ENCODE data around the gene CRK. TPM values are rescaled to one million over a fixed set of nuclear protein-coding genes. Genes with fewer than 3 reads are reported as not detected.

CRK gene
- total RNA-seq, 1 experiment from 2014 or later, result 72.3 TPM

DNA sequence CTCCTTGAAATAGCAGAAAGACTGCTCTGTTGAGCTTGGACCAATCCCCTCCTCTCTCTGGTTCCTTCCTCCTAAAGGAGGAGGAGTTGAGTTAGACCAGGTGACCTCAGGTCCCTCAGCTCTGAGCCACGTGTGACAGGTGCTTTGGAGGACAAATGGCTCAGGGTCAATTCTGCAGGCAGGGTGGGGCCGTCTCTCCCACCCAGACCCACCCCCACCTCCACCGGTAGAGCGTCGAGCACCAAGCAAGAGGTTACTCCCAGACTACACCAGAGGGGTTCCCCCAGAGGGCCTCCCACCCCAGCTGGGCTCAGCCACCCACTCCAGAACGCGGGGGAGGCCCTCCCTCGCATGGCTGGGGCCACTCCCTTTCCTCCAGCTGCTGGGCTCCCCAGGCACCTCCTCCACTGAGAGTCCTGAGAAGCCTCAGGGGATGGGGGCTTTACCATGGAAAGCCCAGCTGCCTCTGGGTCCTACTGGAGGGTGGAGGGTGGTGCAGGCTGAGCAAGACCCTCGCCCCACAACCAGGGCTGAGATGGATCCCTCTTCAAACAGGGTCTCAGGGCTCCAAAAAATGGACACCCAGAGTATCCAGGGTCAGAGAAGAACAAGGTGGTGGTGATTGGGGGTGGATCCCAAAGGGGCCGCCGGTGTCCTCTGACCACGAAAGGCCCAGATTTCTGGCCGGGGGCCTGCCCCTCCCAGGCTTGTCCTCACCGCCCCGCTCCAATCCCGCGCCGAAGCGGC is 28.8 kb upstream of the CRK start:
- H3K4me1 Mint-ChIP-seq (ENCODE audit: low read depth, unreplicated experiment), result peaks cover 9% of the 10 kb centered on the region
- TF ChIP-seq, protein P1, sequence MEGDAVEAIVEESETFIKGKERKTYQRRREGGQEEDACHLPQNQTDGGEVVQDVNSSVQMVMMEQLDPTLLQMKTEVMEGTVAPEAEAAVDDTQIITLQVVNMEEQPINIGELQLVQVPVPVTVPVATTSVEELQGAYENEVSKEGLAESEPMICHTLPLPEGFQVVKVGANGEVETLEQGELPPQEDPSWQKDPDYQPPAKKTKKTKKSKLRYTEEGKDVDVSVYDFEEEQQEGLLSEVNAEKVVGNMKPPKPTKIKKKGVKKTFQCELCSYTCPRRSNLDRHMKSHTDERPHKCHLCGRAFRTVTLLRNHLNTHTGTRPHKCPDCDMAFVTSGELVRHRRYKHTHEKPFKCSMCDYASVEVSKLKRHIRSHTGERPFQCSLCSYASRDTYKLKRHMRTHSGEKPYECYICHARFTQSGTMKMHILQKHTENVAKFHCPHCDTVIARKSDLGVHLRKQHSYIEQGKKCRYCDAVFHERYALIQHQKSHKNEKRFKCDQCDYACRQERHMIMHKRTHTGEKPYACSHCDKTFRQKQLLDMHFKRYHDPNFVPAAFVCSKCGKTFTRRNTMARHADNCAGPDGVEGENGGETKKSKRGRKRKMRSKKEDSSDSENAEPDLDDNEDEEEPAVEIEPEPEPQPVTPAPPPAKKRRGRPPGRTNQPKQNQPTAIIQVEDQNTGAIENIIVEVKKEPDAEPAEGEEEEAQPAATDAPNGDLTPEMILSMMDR (IDR thresholded peaks at IDR 0.05; ENCODE audit: insufficient read depth in 1 of 2, low read depth in 1 of 2, low read length in 1 of 2, severe bottlenecking in 1 of 2, unreplicated experiment in 1 of 2), result peak in 1 of 2 experiments; percentile 49
- intact Hi-C loops (cut with micrococcal nuclease; ENCODE audit: unreplicated experiment), result loop anchor here (2.0 kb wide), 1 partner anchor 28 kb away; the partner anchor contains the start of gene CRK
- no peaks in the 10 kb centered on the region for H3K27me3 Mint-ChIP-seq (ENCODE audit: insufficient read depth, unreplicated experiment)
- H3K36me3 Mint-ChIP-seq (ENCODE audit: insufficient read depth, unreplicated experiment), result peaks cover 67% of the 10 kb centered on the region
- peaks cover 17% of the 10 kb centered on the region for H3K4me1 ChIP-seq
- DNase-seq, result peak; percentile 85
- H3K36me3 ChIP-seq (ENCODE audit: control insufficient read depth, insufficient read depth, low read length), result peaks cover 6% of the 10 kb centered on the region; the same call in 1 of the 2 replicates
- H3K27me3 ChIP-seq (replicated peaks; ENCODE audit: control insufficient read depth, insufficient read depth, low read length), result no peaks in the 10 kb centered on the region
- CTCF ChIA-PET, result interaction anchor here (1.3 to 1.4 kb wide), 2 partner anchors 31 to 119 kb away, joined by 5 to 6 read pairs; no protein-coding TSS in a partner anchor
- H3K27ac Mint-ChIP-seq (ENCODE audit: unreplicated experiment), result peak overlapping the region; percentile 91
- H3K4me3 Mint-ChIP-seq (ENCODE audit: unreplicated experiment), result peak overlapping the region; percentile 83
- no TSS peak for BruUV-seq (replicated peaks)
- no peaks in the 10 kb centered on the region for H3K9me3 ChIP-seq
- POLR2A ChIA-PET, result interaction anchor here (0.5 to 0.9 kb wide), 5 partner anchors 28 to 233 kb away, joined by 4 to 10 read pairs (median 6); partner anchors contain the start of genes CRK, INPP5K and SLC43A2
- H3K9me3 Mint-ChIP-seq (ENCODE audit: unreplicated experiment), result no peaks in the 10 kb centered on the region
- H3K4me3 ChIP-seq (ENCODE audit: low read depth, low read length), result peak overlapping the region; percentile 77

DNA sequence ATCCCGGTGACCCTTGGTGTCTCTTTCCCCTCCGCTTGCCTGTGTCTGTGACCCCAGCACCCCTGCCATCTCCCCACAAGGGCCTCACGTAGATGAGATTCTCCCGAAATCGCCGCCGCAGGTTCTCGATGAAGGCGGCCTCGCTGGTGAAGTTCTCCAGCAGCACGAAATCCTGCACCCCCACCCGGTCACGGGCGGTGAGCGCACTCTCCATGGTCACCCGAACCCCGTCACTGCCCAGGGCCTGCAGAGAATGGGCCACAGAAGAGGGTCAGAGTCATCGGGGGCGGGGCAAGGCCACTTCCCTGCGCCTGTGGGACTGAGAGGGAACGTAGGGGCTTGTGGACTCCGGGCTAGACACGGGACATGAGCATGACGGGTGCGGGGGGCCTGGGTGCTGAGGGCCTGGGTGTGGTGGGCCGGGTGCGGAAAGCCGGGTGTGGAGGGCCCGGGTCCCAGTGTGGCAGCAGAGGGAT is 28.1 kb upstream of the CRK start:
- ChIA-PET CTCF (interaction anchor here (1.3 to 1.4 kb wide), 2 partner anchors 32 to 119 kb away, joined by 5 to 6 read pairs; no protein-coding TSS in a partner anchor), POLR2A (interaction anchor here (0.5 to 0.9 kb wide), 3 partner anchors 28 to 146 kb away, joined by 6 to 10 read pairs (median 9); partner anchors contain the start of genes CRK and INPP5K)
- Mint-ChIP-seq H3K36me3 (ENCODE audit: insufficient read depth, unreplicated experiment) (peaks cover 74% of the 10 kb centered on the region), H3K4me1 (ENCODE audit: low read depth, unreplicated experiment) (peaks cover 9% of the 10 kb centered on the region), H3K27ac (ENCODE audit: unreplicated experiment) (peak overlapping the region; percentile 91), H3K4me3 (ENCODE audit: unreplicated experiment) (peak overlapping the region; percentile 83), H3K9me3 (ENCODE audit: unreplicated experiment) (no peaks in the 10 kb centered on the region), H3K27me3 (ENCODE audit: insufficient read depth, unreplicated experiment) (no peaks in the 10 kb centered on the region)
- Histone ChIP-seq H3K9me3 (no peaks in the 10 kb centered on the region), H3K4me1 (peaks cover 9% of the 10 kb centered on the region), H3K36me3 (ENCODE audit: control insufficient read depth, insufficient read depth, low read length) (peaks cover 6% of the 10 kb centered on the region; the same call in 1 of the 2 replicates), H3K27me3 (replicated peaks; ENCODE audit: control insufficient read depth, insufficient read depth, low read length) (no peaks in the 10 kb centered on the region), H3K4me3 (ENCODE audit: low read depth, low read length) (peak overlapping the region; percentile 8; the same call in 1 of the 2 replicates)
- DNase-seq, result no peak
- TF ChIP-seq, protein P1 (IDR thresholded peaks at IDR 0.05; ENCODE audit: insufficient read depth in 1 of 2, low read depth in 1 of 2, low read length in 1 of 2, severe bottlenecking in 1 of 2, unreplicated experiment in 1 of 2), result no peak
- intact Hi-C loops (cut with micrococcal nuclease; ENCODE audit: unreplicated experiment), result loop anchor here (2.0 kb wide), 1 partner anchor 27 kb away; the partner anchor contains the start of gene CRK
- TSS peak; percentile 12 for BruUV-seq (replicated peaks)

DNA sequence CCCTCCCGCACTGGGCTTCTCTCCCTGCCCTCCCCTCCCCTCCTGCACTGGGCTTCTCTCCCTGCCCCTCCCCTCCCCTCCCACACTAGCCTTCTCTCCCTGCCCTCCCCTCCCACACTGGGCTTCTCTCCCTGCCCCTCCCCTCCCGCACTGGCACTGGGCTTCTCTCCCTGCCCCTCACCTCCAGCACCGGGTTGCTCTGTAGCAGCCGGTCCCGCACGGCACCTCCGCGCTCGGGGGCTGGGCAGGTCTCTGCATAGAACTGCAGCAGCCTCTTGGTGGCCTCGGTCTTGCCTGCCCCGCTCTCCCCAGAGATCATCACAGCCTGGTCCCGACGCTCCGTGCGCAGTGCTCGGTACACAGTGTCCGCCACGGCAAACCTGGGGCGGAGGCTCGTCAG is 26.6 kb upstream of the CRK start:
- Histone ChIP-seq H3K9me3 (no peaks in the 10 kb centered on the region), H3K36me3 (ENCODE audit: control insufficient read depth, insufficient read depth, low read length) (peaks cover 11% of the 10 kb centered on the region), H3K4me3 (ENCODE audit: low read depth, low read length) (no peak overlapping the region), H3K27me3 (replicated peaks; ENCODE audit: control insufficient read depth, insufficient read depth, low read length) (no peaks in the 10 kb centered on the region), H3K4me1 (peaks cover 9% of the 10 kb centered on the region)
- Mint-ChIP-seq H3K27ac (ENCODE audit: unreplicated experiment) (no peak overlapping the region), H3K4me1 (ENCODE audit: low read depth, unreplicated experiment) (peaks cover 9% of the 10 kb centered on the region), H3K27me3 (ENCODE audit: insufficient read depth, unreplicated experiment) (no peaks in the 10 kb centered on the region), H3K4me3 (ENCODE audit: unreplicated experiment) (no peak overlapping the region), H3K36me3 (ENCODE audit: insufficient read depth, unreplicated experiment) (peaks cover 87% of the 10 kb centered on the region), H3K9me3 (ENCODE audit: unreplicated experiment) (no peaks in the 10 kb centered on the region)
- TF ChIP-seq, protein P1 (IDR thresholded peaks at IDR 0.05; ENCODE audit: insufficient read depth in 1 of 2, low read depth in 1 of 2, low read length in 1 of 2, severe bottlenecking in 1 of 2, unreplicated experiment in 1 of 2), result no peak
- peak in 1 of 2 experiments; percentile 41 for DNase-seq
- no TSS peak for BruUV-seq (replicated peaks)
- intact Hi-C loops (cut with micrococcal nuclease; ENCODE audit: unreplicated experiment), result no loop called here
- ChIA-PET CTCF (no interaction called here), POLR2A (no interaction called here)

All from Caco-2 (cell line).